HG02938 (cell line): Measurements from ENCODE around the gene HMGN3.

ENCODE experiments used
- ATAC-seq: cut with Tn5 transposase; IDR thresholded peaks from one replicate; pipeline ENCODE4 v1.9.1; 2021; ENCODE audit warnings: mild to moderate bottlenecking, moderate library complexity; ENCODE audit not compliant: unreplicated experiment

The HMGN3 gene

DNA sequence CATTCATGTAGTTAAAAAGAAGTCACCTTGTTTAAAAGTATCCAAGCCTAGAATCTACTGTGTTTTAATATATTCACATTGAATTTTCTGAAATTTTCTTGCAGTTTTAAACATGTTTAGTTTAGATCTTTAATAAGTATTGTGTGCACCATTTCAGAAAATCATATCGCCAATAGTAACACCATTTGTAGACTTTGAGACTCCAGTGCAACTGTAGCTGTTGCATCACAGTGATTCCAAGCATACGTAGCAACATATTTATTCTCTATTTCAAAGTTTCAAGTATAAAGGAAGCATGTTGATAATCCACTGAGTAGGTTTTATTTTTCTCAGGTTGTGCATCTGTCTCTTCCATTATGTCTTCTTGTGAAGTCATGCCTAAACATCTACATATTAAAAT is 46.4 kb downstream of the HMGN3 start:
- no peak for ATAC-seq

DNA sequence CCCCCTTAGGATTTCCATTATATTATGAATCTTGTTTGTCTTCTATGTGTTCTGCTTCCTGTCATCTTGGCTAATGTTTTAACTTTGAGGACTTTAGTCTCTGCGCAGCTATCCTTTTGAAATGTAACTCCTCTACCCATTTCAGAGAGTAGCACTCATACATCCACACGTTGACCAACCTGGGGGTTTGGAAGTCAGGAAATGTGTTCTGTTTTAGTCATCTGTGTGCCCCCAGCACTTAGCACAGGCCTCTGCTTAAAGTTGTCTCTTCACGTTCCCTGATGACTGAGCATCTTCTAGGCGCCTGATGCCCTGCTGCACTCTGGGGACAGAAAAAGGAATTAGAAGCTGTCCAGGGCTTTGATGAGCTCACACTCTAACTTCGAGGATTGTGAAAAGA is 47.9 kb downstream of the HMGN3 start:
- ATAC-seq, result no peak

DNA sequence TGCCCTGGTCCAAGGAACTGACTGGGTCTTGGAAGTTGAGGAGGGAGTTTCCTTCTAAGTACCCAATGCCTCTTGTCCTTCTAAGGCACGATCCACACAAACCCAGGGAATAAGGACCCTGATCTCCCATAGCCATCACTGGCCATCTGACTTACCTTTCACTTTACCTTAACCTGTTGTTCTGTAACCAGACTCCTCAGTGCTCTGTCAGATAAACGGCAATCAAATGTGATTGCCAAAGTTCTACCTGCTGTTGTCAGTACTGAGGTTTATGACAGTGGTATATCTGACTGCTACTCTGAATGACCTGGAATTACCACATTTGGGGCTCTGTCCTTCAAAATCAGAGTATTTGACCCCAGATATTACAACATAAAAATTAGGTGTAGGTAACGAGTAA is 49.8 kb downstream of the HMGN3 start:
- ATAC-seq, result no peak

DNA sequence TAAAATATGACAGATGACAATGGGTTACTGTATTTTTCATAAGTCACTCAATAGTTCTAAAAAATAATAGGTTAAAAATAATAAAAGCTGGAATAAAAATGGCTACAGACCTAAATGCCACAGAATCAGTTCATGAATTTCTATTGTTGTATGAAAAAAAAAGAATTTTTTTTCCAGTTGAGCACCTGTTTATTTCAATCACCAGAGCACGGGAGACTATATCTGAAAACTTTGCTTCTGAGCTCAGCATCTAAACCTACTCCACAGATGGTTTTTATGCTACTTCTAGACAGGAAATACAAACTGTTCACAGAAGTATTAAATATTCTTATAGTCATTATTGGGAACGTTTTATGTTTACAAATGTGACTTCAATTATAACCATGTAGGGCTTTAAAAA is 50.4 kb downstream of the HMGN3 start:
- no peak for ATAC-seq

DNA sequence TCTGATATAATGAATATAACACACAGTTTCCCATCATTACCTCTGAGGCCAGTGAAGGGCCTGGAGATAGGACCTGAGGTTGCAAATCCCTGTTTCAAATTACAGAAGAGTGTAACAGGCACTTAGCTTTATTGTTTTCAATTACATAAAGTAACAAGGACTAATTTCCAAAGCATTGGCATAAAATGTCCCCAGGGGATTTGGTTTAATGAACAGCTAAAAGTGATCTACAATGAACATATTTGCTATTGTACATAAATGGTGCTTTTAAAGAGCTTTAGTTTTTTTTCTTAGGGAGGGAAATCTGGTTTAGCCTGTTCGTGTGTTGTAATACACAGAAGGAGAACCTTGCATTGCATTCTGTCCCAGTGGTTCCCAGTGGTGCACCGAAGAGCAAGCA is 54.4 kb downstream of the HMGN3 start:
- no peak for ATAC-seq

DNA sequence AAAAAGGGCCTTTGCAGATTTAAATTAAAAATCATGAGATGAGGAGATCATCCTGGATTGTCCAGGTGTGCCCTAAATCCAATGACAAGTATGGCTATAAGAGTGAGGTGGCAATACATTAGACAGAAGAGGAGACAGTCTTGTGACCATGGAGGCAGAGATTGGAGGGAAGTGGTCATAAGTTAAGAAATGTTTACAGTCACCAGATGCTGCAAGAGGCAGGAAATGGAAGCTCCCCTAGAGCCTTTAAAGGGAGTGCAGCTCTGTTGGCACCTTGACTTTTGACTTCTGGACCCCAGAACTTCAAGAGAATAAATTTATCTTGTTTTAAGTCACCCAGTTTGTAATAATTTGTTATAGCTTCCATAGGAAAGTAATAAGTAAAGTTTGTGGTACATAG is 61.1 kb downstream of the HMGN3 start:
- ATAC-seq, result no peak

DNA sequence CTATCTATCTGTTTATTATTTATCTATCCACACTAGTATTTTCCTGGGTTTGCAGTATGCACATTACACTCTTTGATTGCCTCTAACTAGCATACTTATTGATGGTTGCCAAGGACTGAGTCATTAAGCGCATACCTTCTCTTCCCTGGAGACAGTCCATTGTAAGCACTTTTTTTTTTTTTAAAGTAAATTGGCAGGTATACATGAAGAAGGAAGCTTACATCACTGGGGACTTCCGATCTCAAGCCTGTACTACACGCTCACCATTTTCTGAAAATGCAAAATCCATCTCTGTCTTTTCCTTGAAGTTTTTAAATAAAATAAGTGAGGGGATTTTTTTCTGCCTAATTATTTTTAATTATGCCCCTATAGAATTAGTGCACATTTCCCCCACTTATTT is 63.5 kb downstream of the HMGN3 start:
- ATAC-seq, result no peak

DNA sequence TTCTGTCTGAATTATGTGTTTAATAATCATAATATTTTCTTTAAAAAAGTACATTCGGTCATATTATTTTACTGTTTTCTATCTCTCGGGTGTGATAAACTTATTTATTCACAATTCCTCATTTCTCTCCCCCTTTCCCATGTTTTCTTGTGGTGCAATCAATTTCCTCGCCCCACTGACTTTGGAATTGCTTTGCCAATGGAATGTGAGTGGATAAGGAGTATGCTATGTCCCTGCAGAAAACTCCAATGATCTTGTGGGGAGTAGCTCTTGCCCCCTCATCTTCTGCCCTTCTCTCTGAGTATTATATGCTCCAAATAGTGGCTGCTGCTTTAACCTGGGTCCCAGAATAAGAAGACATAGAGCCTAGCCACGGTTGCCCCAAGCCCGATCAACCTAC is 64.1 kb downstream of the HMGN3 start:
- ATAC-seq, result no peak

DNA sequence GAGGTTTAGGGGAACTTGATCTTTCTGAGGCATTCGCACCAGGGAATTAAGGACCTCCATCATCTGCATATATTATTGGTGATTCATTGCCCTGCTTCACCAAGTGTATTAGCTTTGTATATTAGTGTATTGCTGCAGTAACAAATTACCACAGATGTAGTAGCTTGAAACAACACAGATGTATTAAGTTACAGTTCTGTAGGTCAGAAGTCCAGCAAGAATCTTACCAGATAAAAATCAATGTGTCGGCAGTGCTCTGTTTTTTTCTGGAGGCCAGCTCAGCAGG is 65.8 kb downstream of the HMGN3 start:
- no peak for ATAC-seq

DNA sequence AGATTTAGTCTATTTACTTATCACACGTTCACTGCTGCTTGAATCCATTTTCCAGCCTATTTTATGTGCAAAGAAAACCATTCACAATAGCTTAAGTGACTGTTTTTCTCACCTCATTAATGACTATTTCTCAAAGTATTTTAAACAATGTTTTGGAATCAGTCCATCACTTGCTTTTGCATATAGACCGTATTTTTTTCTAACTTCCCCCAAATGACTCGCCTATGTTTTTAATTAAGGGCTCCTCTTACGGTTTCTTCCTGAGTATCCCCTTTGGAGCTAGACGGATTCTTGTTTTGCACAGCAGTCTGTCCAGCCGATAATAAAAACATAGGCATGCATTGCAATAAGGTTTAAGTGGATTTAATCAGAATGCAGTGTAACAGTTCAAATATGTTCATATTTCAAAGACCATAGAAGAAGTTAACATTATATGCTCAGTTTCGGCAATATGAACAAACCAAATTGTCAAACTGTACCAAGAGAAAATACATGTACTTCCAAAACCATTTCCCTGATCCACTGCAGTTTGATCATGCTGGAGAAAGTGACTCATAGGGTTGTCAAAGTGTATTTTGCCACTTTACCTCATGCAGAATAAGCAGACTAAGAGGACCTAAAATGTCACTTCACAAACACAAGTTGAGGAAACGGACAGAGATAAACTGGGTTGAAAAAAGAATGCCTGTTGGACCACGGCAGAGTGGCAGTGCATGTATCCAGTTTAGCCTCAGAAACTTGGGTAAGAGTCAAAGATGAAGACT is 66.4 kb downstream of the HMGN3 start:
- no peak for ATAC-seq

DNA sequence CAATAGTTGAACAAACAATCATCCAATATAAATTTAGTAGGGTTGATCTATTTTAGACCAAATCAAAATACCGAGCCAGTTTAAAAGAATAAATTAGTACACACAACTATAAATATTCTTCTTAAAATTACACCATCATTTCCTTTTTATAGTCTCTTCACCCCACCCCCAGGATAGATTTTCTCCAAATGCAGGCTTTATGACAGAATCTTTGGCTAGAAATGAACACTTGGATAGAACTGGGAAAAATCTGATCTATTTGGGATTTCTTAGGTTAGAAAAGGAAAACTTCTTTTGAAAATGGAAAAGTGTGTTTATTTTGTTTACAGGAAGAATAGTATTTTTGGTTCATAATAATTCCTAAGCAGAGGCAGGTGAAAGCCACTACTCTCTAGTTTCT is 74.6 kb downstream of the HMGN3 start:
- ATAC-seq, result no peak

DNA sequence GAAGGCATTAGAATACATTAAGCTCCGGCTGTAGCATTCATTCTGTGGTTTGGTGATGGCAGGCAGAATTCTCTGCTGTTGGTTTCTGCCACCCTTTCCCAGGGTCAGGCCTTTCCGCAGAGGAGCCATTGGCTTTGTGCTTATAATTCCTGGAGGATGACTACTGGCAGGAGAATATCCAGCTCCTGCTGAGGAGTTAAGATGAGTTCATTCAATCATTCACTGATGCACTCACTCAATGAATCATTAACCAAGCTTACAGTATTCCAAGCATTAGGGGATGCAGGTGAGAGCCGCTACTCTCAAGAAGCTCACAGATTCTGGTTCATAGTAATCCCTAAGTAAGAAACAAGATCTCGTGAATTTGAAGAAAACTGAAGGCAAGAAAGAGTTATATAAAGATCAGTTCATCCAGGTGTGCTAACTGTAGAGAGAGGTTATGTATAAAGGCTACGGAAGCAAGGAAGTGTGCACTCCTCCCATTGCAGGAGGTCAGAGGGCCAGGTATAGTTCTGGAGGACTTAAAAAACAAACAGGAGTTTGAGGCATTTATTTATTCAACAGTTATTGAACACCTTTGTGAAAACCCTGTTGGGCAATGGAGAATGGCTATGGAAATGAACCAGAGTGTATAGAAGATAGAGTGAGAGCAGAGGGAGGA is 75.5 kb downstream of the HMGN3 start:
- no peak for ATAC-seq

DNA sequence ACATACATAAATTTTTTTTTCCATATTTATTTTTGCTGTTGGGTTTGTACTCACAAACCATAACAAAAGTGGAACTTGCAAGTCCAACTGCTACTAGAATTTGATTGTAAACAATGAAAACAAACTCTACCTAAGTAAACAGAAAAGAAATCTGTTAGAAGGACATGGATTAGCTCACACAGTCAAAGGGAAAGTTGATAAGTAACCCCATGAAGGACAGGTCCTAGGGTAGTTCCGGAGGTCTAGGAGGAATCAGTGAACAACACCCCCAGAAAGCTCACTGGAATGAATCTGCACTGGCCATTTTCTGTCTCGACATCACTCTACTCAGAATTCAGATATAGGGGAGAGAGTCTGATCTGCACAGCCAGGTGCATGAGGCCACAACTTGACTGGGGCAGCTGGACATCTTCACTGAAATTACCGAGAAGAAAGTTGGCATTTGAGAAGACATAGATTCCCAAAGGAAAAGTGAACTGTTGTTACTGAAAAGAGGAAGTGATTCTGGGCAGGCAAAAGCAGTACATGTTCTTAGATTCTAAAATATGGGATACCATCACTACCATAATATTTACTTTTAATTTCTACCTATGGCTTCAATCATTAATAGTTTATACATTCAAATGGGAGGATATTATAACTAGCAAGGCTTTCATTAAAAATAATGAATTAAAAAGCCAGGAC is 76.4 kb downstream of the HMGN3 start:
- ATAC-seq, result no peak

DNA sequence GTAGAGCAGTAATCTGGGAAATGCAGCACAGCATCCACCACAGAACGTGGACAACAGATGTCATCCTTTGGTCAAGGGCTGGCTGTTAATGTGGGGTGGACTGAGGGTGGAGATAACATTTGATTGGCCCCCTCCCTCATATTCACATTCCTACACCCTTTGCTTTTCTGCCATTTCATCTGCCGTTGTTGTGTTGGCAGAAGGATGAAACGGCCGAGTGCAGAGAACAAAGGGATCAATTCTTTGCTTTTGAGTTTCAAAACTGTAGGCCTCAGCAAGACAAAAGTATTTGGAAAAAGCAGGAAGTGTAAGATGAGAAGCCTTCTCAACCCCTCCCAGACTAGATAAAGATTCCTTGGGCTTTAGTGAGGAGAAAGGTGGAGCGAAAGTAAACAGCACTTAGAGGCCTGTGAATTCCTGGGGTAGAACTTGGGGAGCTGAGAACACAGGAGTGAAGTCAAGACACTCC is 82.2 kb downstream of the HMGN3 start:
- no peak for ATAC-seq
